Keratinocyte (primary cell): Measurements from ENCODE around the gene TPBG. TPM values are rescaled to one million over a fixed set of nuclear protein-coding genes. Genes with fewer than 3 reads are reported as not detected.

Experiments used
- DNase-seq: peaks from one replicate; pipeline ENCODE4 v3.0.0-alpha.2; 2011; ENCODE audit warnings: low read depth, missing footprints, low spot score
- FAIRE-seq: peaks from 2 replicates; lab custom pipeline; 2011; peaks lifted over from hg19 to GRCh38; lab: Jason Lieb, UNC
- H2AFZ ChIP-seq: 2 replicates; pipeline ENCODE4 v1.6.0; 2012; ENCODE audit warnings: low read length, control low read depth, inconsistent platforms; ENCODE audit not compliant: control insufficient read depth
- H3K27ac ChIP-seq: 2 replicates; pipeline ENCODE4 v1.5.1; 2011; ENCODE audit warnings: low read length; ENCODE audit not compliant: control insufficient read depth, insufficient read depth
- H3K27me3 ChIP-seq: 3 replicates; pipeline ENCODE4 v1.6.0; 2011; ENCODE audit warnings: low read length; ENCODE audit not compliant: control insufficient read depth, insufficient read depth; ENCODE audit errors: extremely low read depth
- H3K36me3 ChIP-seq, 2 experiments: 2 replicates in 1 of 2; 3 replicates in 1 of 2; pipeline ENCODE4 v1.5.1; 2011; ENCODE audit warnings: low read length in 2 of 2, mild to moderate bottlenecking in 1 of 2; ENCODE audit not compliant: control insufficient read depth in 2 of 2, insufficient read depth in 2 of 2; ENCODE audit errors: extremely low read depth in 1 of 2
- H3K4me1 ChIP-seq: 3 replicates; pipeline ENCODE4 v1.5.1; 2011; ENCODE audit warnings: low read length; ENCODE audit not compliant: control insufficient read depth, insufficient read depth; ENCODE audit errors: extremely low read depth
- H3K4me2 ChIP-seq: 3 replicates; pipeline ENCODE4 v1.6.0; 2011; ENCODE audit warnings: low read depth, low read length; ENCODE audit not compliant: control insufficient read depth, insufficient read depth; ENCODE audit errors: extremely low read depth
- H3K4me3 ChIP-seq, 3 experiments: fragments of 200-600 bp in 1 of 3; sonication (generic) in 1 of 3; 2 replicates in 2 of 3; 3 replicates in 1 of 3; pipeline ENCODE4 v1.5.1; 2011 to 2016; ENCODE audit warnings: low read length in 3 of 3, mild to moderate bottlenecking in 3 of 3, control low read depth in 2 of 3, inconsistent platforms in 1 of 3, low read depth in 1 of 3, mixed read lengths in 1 of 3, mixed run types in 1 of 3, moderate library complexity in 1 of 3; ENCODE audit not compliant: control insufficient read depth in 2 of 3, insufficient read depth in 2 of 3; ENCODE audit errors: extremely low read depth in 1 of 3
- H3K79me2 ChIP-seq: 2 replicates; pipeline ENCODE4 v1.6.0; 2012; ENCODE audit warnings: low read length; ENCODE audit not compliant: control insufficient read depth, insufficient read depth
- H3K9ac ChIP-seq: 3 replicates; pipeline ENCODE4 v1.6.0; 2011; ENCODE audit warnings: low read length; ENCODE audit not compliant: control insufficient read depth, insufficient read depth; ENCODE audit errors: extremely low read depth
- H3K9me1 ChIP-seq: 3 replicates; pipeline ENCODE4 v1.6.0; 2011; ENCODE audit warnings: low read length; ENCODE audit not compliant: control insufficient read depth, insufficient read depth; ENCODE audit errors: extremely low read depth
- H3K9me3 ChIP-seq: 2 replicates; pipeline ENCODE4 v1.5.1; 2012; ENCODE audit warnings: low read depth, low read length; ENCODE audit not compliant: control insufficient read depth
- H4K20me1 ChIP-seq: 3 replicates; pipeline ENCODE4 v1.6.0; 2011; ENCODE audit warnings: low read length; ENCODE audit not compliant: control insufficient read depth, insufficient read depth; ENCODE audit errors: extremely low read depth
- EZH2 ChIP-seq: IDR thresholded peaks from one replicate; pipeline ENCODE4 v1.6.1; 2012; ENCODE audit warnings: inconsistent platforms, mild to moderate bottlenecking, low read length, moderate library complexity
- dilution Hi-C: fragments of 300-500 bp; cut with MboI; formaldehyde crosslinking; loops from one replicate; pipeline ENCODE4 v1.7.0; 2020; ENCODE audit warnings: low sequenced_read_pairs; ENCODE audit not compliant: extremely low pct_ligation_motif_present
- polyA plus RNA-seq, 5 experiments: library from polyadenylated mRNA; depleted of rRNA in 3 of 5; stranded (reverse) in 3 of 5; stranded (forward) in 1 of 5; unstranded in 1 of 5; fragments of >200 nt; gene quantifications; 1 replicate in 1 of 5; 2 replicates in 3 of 5; 3 replicates in 1 of 5; pipeline versions ENCODE4 v1.2.1 to v1.2.3, GENCODE V29; 2011 to 2012; ENCODE audit warnings: missing spikeins in 2 of 5, low read depth in 1 of 5, low replicate concordance in 1 of 5
- TF ChIP-seq, protein P1 (sequence below), 3 experiments: IDR thresholded peaks in 1 of 3; conservative IDR thresholded peaks in 1 of 3; optimal IDR thresholded peaks in 1 of 3; 2 replicates in 2 of 3; 3 replicates in 1 of 3; pipeline versions ENCODE3 to v1.5.1; 2011; ENCODE audit warnings: low read length in 3 of 3, mild to moderate bottlenecking in 3 of 3, moderate library complexity in 2 of 3, control low read depth in 1 of 3, inconsistent platforms in 1 of 3; ENCODE audit not compliant: insufficient read depth in 2 of 3; ENCODE audit errors: extremely low read depth in 1 of 3

Gene TPBG
- polyA plus RNA-seq, 1 donor (not counting 4 experiments of a cell fraction or from before 2014, with no cell fraction given): 81.8 TPM

DNA sequence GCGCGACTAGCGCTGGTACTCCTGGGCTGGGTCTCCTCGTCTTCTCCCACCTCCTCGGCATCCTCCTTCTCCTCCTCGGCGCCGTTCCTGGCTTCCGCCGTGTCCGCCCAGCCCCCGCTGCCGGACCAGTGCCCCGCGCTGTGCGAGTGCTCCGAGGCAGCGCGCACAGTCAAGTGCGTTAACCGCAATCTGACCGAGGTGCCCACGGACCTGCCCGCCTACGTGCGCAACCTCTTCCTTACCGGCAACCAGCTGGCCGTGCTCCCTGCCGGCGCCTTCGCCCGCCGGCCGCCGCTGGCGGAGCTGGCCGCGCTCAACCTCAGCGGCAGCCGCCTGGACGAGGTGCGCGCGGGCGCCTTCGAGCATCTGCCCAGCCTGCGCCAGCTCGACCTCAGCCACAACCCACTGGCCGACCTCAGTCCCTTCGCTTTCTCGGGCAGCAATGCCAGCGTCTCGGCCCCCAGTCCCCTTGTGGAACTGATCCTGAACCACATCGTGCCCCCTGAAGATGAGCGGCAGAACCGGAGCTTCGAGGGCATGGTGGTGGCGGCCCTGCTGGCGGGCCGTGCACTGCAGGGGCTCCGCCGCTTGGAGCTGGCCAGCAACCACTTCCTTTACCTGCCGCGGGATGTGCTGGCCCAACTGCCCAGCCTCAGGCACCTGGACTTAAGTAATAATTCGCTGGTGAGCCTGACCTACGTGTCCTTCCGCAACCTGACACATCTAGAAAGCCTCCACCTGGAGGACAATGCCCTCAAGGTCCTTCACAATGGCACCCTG is 1.6 kb downstream of the TPBG start:
- FAIRE-seq: no peak

DNA sequence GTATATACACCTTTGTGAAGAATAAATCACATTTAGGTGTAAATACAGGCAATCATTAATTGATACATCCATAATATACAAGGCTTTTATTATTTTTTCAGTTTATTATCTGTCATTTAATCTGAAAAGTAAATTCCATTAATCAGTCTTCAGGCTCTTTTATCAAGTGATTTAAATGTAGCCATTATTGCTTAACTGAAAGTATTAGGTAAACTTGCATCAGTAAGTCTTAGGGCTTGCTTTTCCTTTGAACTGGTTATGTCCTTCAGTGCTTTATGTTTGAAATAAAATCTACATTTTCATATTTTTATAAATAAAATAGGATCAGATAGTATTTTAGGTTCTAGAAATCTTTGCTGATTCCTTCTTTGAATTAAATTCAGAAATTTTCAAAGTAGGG is 4.1 kb downstream of the TPBG start:
- FAIRE-seq (no peak), DNase-seq (no peak)
- Histone ChIP-seq H3K4me3 (peak overlapping the region in 1 of 3 experiments; percentile 87), H3K27me3 (no peaks in the 10 kb centered on the region), H3K4me2 (peak overlapping the region; percentile 84), H3K9me3 (no peaks in the 10 kb centered on the region), H3K9ac (no peak overlapping the region), H2AFZ (no peak overlapping the region), H4K20me1 (no peaks in the 10 kb centered on the region), H3K4me1 (peaks cover 18% of the 10 kb centered on the region), H3K9me1 (no peaks in the 10 kb centered on the region), H3K79me2 (peaks cover 33% of the 10 kb centered on the region), H3K36me3 (peaks cover 2 to 23% of the 10 kb centered on the region in 2 experiments), H3K27ac (peak overlapping the region; percentile 44)
- TF ChIP-seq, protein P1, sequence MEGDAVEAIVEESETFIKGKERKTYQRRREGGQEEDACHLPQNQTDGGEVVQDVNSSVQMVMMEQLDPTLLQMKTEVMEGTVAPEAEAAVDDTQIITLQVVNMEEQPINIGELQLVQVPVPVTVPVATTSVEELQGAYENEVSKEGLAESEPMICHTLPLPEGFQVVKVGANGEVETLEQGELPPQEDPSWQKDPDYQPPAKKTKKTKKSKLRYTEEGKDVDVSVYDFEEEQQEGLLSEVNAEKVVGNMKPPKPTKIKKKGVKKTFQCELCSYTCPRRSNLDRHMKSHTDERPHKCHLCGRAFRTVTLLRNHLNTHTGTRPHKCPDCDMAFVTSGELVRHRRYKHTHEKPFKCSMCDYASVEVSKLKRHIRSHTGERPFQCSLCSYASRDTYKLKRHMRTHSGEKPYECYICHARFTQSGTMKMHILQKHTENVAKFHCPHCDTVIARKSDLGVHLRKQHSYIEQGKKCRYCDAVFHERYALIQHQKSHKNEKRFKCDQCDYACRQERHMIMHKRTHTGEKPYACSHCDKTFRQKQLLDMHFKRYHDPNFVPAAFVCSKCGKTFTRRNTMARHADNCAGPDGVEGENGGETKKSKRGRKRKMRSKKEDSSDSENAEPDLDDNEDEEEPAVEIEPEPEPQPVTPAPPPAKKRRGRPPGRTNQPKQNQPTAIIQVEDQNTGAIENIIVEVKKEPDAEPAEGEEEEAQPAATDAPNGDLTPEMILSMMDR (optimal IDR thresholded peaks at IDR 0.05 in 1 of 3, IDR thresholded peaks at IDR 0.05 in 1 of 3, conservative IDR thresholded peaks at IDR 0.05 in 1 of 3; ENCODE audit: extremely low read depth in 1 of 3, insufficient read depth in 2 of 3, low read length in 3 of 3): no peak
- TF ChIP-seq EZH2: no peak
- dilution Hi-C loops: no loop called here

More for the DNA sequence above, 1.6 kb downstream of the TPBG start:
- no peaks in the 10 kb centered on the region for H3K9me1 ChIP-seq
- peak overlapping the region; percentile 94 for H3K27ac ChIP-seq
- H3K27me3 ChIP-seq: no peaks in the 10 kb centered on the region
- peak overlapping the region; percentile 7 for H2AFZ ChIP-seq
- H3K4me2 ChIP-seq: peak overlapping the region; percentile 84
- peaks cover 33% of the 10 kb centered on the region for H3K79me2 ChIP-seq
- H3K4me3 ChIP-seq: peak overlapping the region; percentile 82 to 92 (median 87)
- H3K9ac ChIP-seq: peak overlapping the region; percentile 92
- DNase-seq: no peak
- no peaks in the 10 kb centered on the region for H4K20me1 ChIP-seq
- peaks cover 23% of the 10 kb centered on the region for H3K4me1 ChIP-seq
- no peak for TF ChIP-seq EZH2
- TF ChIP-seq, protein P1 (optimal IDR thresholded peaks at IDR 0.05 in 1 of 3, IDR thresholded peaks at IDR 0.05 in 1 of 3, conservative IDR thresholded peaks at IDR 0.05 in 1 of 3; ENCODE audit: extremely low read depth in 1 of 3, insufficient read depth in 2 of 3, low read length in 3 of 3): no peak
- peaks cover 0 to 19% of the 10 kb centered on the region in 2 experiments for H3K36me3 ChIP-seq
- dilution Hi-C loops: no loop called here
- no peaks in the 10 kb centered on the region for H3K9me3 ChIP-seq
